ENCODE results near the gene KTN1.

- TF ChIP-seq CTCF (IDR thresholded peaks at IDR 0.05; ENCODE audit: borderline replicate concordance, extremely low read depth, low read length, poor library complexity, severe bottlenecking) (no peak), EZH2 (IDR thresholded peaks at IDR 0.05; ENCODE audit: borderline replicate concordance, low read depth, low read length, severe bottlenecking) (no peak)
These were observed 87.8 kb downstream of the KTN1 start for GRCh38 chr14:55667801-55668200.
